ENCODE results near the gene NRG4. TPM values are rescaled to one million over a fixed set of nuclear protein-coding genes. Genes with fewer than 3 reads are reported as not detected.
"Not testable (repeated sequence)": the region's sequence is repeated elsewhere in the genome, so short reads cannot be mapped to it uniquely, and the experiment has no call there.

Gene NRG4
- total RNA-seq, 1 donor from 2014 or later, result not detected

- DNase-seq (ENCODE audit: low read depth), result peak; percentile 38
Observed at GRCh38 chr15:75928680-75929608, 83.3 kb downstream of the NRG4 start.

- DNase-seq (ENCODE audit: low read depth), result no peak
Observed at GRCh38 chr15:75927601-75928000, 84.6 kb downstream of the NRG4 start.

- DNase-seq (ENCODE audit: low read depth), result no peak
Observed at GRCh38 chr15:75926931-75927330, 85.3 kb downstream of the NRG4 start.

- no peak for DNase-seq (ENCODE audit: low read depth)
Observed at GRCh38 chr15:75925440-75925839, 86.8 kb downstream of the NRG4 start.

- no peak for DNase-seq (ENCODE audit: low read depth)
Observed at GRCh38 chr15:75924576-75924975, 87.6 kb downstream of the NRG4 start.

GRCh38 chr15:75923756-75924155, 88.5 kb downstream of the NRG4 start:
- no peak for DNase-seq (ENCODE audit: low read depth)

GRCh38 chr15:75921732-75922703, 90.2 kb downstream of the NRG4 start:
- peak; percentile 60 for DNase-seq (ENCODE audit: low read depth)

- peak; percentile 82 for DNase-seq (ENCODE audit: low read depth)
Observed at GRCh38 chr15:75920079-75920478, 92.1 kb downstream of the NRG4 start.

GRCh38 chr15:75918135-75918534, 94.1 kb downstream of the NRG4 start:
- no peak for DNase-seq (ENCODE audit: low read depth)

- DNase-seq (ENCODE audit: low read depth), result no peak
Observed at GRCh38 chr15:75916978-75917377, 95.2 kb downstream of the NRG4 start.

GRCh38 chr15:75910355-75910754, 101.9 kb downstream of the NRG4 start:
- not testable (repeated sequence) for DNase-seq (ENCODE audit: low read depth)

- no peak for DNase-seq (ENCODE audit: low read depth)
Observed at GRCh38 chr15:75905231-75905630, 107.0 kb downstream of the NRG4 start.

- peak; percentile 91 for DNase-seq (ENCODE audit: low read depth)
Observed at GRCh38 chr15:75903331-75904239, 108.6 kb downstream of the NRG4 start, which contains the start of gene FBXO22. Gene FBXO22, plus strand, starts transcription at chr15:75903878. Its CDS starts 86 bp downstream, at chr15:75903964.

GRCh38 chr15:75902129-75902557, 110.1 kb downstream of the NRG4 start:
- peak; percentile 75 for DNase-seq (ENCODE audit: low read depth)

- DNase-seq (ENCODE audit: low read depth), result no peak
Observed at GRCh38 chr15:75900577-75900976, 111.6 kb downstream of the NRG4 start.

- no peak for DNase-seq (ENCODE audit: low read depth)
Observed at GRCh38 chr15:75895731-75896130, 116.5 kb downstream of the NRG4 start.

- DNase-seq (ENCODE audit: low read depth), result peak; percentile 91
Observed at GRCh38 chr15:75891895-75892294, 120.3 kb downstream of the NRG4 start.
